ENCODE measurements around the gene STAG1.
"Not testable (repeated sequence)": the region's sequence is repeated elsewhere in the genome, so short reads cannot be mapped to it uniquely, and the experiment has no call there.

The STAG1 gene

GRCh38 chr3:136698361-136698760 is 53.8 kb downstream of the STAG1 start:
- DNase-seq: no peak

- DNase-seq: no peak
Observed at GRCh38 chr3:136696797-136697196, 55.4 kb downstream of the STAG1 start.

DNA sequence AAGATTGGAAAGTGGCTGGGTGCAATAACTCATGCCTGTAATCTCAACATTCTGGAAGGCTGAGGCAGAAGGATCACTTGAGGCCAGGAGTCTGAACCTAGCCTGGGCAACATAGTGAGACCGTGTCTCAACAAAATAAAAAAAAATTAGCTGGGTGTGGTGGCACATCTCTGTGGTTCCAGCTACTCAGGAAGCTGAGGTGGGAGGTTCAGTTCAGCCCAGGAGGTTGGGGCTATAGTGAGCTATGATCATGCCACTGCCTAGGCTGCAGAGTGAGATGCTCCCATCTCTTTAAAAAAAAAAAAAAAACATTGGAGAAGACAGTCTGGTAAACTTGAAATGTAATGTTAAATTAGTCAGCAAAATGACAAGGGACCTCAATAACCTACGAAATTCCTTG is 57.9 kb downstream of the STAG1 start:
- peak; percentile 6 for DNase-seq

DNA sequence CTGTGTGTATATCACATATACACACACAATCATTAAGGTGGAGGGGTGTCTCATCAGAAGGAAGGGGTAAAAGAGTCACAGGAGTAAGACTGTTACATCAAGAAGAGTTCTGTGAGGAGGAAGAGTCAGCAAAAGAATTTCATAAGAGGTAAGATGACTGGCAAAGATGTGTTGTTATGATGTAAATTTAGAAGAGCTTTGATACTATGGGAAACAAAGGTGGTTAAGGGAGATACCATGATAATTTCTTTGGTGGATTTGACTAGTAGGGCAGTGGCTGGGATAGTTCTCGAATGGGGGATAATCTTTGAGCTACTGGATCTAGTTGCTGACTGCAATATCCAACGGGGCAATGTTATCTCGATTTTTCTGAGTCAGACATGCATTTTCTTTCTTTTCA is 61.6 kb downstream of the STAG1 start:
- no peak for DNase-seq

DNA sequence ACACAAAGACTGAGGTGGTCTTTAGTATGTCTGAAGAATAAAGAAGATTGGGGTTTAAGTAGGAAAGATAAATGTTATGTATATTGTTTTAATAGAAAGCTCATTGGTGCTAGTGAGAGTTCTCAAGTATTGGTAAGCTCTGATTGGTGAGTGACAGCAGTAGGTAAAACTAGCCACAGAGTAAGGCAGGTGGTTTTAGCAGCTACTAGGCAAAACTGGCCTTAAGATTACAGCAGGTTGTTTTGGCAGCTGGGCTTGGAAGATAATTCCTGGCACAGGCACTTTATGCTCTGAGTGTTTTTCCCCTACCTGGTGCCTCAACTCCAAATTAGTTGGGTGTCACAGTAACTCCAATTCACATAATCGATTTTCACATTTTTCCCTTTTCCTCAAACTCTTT is 66.3 kb downstream of the STAG1 start:
- DNase-seq: no peak

DNA sequence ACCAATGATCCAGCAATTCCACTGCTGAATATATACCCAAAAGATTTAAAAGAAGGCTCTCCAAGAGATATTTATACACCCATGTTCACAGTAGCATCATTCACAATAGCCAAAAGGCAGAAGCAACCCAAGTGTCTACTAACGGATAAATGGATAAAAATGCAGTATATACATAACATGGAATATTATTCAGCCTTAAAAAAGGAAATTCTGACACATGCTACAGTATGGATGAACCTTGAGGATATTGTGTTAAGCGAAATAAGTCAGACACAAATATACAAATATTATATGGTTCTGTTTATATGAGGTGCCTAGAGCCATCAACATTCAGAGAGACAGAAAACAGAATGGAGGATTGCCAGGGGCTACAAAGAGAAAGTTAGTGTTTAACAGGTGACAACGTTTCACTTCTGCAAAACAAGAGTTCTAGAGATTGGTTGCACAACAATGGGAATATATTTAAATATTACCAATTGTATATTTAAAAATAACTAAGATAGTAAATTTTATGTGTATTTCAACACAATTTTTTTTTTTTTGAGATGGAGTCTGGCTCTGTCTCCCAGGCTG is 69.4 kb downstream of the STAG1 start:
- DNase-seq: no peak

DNA sequence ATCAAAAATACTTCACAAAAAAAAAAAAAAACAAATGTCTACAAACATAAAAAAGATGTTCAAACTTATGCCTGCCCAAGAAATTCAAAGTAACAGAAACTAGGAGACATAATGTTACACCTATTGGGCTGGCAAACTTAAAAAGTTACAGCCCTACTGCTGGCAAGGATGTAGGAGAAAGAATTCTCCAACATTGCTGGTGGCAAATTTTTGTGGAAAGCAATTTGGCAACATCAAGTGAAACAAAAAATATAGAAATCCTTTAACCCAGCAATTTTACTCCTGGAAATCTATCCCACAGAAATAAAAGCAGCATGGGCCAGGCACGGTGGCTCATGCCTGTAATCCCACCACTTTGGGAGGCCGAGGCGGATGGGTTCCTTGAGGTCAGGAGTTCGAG is 73.2 kb downstream of the STAG1 start:
- no peak for DNase-seq

- DNase-seq: no peak
Observed at GRCh38 chr3:136676009-136676408, 76.2 kb downstream of the STAG1 start.

- no peak for DNase-seq
Observed at GRCh38 chr3:136675150-136675858, 76.9 kb downstream of the STAG1 start.

- DNase-seq: no peak
Observed at GRCh38 chr3:136672457-136672856, 79.7 kb downstream of the STAG1 start.

DNA sequence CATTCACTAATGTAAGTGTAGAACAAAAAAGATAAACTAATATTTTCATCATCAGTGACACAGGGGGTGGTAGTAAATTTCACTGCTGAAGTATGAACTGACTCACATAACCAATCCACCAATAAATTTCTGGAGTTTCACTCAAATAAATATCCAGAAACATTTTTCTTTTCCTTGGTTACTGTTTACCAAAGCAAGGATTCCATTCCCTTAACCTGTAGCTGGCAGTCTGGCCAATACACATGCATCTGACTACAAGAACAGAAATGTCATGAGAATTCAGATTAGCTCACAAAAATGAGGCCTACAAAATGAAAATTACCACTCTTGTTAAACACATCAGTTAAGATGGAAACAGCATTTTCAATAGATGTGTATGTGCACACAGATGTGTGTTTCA is 80.3 kb downstream of the STAG1 start:
- no peak for DNase-seq

- DNase-seq: no peak
Observed at GRCh38 chr3:136670166-136670565, 82.0 kb downstream of the STAG1 start.

DNA sequence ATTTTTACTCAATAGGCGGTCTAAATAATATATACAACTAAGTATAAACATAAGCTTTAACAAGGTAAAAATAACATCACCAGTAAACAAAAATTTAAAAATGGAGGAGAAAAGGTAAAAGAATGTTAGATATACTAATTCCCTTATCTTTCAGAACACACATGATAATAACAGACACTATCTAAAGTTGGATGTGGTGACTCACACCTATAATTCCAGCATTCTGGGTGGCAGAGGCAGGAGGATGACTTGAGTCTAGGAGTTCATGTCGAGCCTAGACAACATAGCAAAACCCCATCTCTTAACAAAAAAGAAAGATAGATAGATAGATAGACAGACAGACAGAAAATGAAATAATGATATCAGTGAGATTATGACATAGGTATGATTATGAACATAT is 85.1 kb downstream of the STAG1 start:
- no peak for DNase-seq

DNA sequence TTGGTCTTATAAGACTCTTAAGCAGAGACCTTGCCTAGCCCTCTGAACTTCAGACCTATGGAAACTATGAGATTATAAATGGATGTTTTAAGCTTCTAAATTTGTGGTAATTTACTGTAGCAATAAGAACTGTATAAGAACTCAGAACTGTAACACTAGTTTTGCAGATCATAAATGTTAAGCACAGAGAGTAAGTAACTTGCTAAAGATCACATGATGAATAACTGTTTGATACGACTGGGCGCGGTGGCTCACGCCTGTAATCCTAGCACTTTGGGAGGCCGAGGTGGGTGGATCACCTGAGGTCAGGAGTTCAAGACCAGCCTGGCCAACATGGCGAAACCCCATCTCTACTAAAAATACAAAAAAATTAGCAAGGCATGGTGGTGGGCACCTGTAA is 85.9 kb downstream of the STAG1 start:
- not testable (repeated sequence) for DNase-seq

- DNase-seq: no peak
Observed at GRCh38 chr3:136664771-136665170, 87.4 kb downstream of the STAG1 start.

GRCh38 chr3:136661282-136661681 is 90.9 kb downstream of the STAG1 start:
- no peak for DNase-seq

GRCh38 chr3:136658946-136659682 is 93.1 kb downstream of the STAG1 start:
- DNase-seq: no peak

GRCh38 chr3:136657526-136657925 is 94.7 kb downstream of the STAG1 start:
- DNase-seq: no peak

DNA sequence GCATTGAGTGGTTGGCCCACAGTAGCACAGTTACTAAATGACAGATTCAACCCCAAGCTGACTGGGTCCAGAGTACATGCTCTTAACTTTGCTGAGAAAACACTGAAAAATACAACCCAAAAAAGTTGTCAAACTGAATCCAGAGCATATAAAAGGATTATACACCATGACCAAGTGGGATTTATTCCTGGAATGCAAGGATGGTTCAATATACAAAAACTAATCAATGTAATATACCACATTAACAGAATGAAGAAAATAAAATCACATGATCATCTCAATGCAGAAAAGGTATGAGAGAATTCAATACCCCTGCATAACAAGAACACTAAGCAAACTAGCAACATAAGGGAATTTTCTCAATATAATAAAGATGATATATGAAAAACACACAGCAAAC is 98.5 kb downstream of the STAG1 start:
- no peak for DNase-seq

DNA sequence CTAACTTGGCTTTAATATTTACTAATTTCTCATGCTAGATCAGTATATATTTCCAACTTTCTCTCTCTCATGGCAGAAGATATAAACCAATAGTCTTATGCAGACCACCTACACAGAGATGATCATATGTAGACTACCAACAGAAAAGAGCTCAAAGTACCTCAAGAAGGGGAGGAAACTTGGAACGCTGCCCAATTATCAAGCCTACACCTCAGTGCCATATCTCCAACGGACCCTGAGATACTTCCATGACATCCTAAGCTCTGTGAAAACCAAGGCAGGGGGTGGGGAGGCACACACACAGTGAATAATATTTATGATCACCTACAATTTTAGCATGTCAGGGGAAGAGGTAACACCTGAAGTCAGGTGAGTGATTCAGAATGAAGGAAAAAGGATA is 100.6 kb downstream of the STAG1 start:
- no peak for DNase-seq

DNA sequence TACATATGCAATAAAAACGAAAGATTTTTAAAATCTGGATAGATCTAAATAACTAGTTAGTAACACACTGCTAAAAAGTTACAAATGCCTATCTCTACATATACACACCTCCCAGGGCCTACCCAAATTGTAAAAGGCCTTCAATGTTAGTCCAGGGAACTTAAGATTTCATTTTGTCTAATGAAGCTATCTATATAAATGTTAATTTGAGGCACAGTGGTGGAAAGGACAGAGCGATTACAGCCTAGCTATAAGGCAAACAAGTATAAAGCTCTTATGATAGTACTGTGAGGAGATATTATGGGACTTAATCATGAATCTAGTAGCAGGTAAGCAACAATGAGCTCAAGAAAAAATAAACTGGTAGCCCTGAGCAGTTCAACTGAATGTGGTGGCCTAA is 101.7 kb downstream of the STAG1 start:
- no peak for DNase-seq

GRCh38 chr3:136645915-136646314 is 106.3 kb downstream of the STAG1 start:
- no peak for DNase-seq

DNA sequence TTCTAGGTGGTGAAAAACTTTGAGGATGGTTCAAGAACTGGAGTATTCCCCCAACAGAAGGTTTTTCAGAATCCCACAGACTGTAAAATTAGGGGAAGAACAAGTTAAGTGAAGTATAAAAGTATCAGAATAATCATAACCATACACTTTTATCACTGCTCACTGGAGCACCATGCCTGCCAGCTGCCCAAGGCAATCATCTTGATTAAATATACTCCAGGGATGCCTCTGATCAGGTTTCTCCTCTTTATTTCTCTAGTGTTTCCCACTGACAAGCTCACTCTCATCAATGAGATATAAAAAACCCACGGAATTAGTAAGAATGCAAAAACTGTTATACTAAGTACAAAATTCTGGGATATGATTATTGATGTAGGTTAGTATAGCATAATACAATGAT is 108.0 kb downstream of the STAG1 start:
- DNase-seq: no peak

- not testable (repeated sequence) for DNase-seq
Observed at GRCh38 chr3:136643380-136643779, 108.8 kb downstream of the STAG1 start.

Data from CD4-positive, alpha-beta T cell treated with Interleukin-17A for 4 hours (primary cell).